HG02885 (cell line): ENCODE data around the gene SYMPK.

ENCODE experiments used
- ATAC-seq: cut with Tn5 transposase; IDR thresholded peaks from one replicate; pipeline ENCODE4 v1.9.1; 2021; ENCODE audit warnings: mild to moderate bottlenecking; ENCODE audit not compliant: unreplicated experiment, poor library complexity

SYMPK gene

GRCh38 chr19:45770192-45771101 lies 92.5 kb downstream of the SYMPK start:
- ATAC-seq, result peak; percentile 57

DNA sequence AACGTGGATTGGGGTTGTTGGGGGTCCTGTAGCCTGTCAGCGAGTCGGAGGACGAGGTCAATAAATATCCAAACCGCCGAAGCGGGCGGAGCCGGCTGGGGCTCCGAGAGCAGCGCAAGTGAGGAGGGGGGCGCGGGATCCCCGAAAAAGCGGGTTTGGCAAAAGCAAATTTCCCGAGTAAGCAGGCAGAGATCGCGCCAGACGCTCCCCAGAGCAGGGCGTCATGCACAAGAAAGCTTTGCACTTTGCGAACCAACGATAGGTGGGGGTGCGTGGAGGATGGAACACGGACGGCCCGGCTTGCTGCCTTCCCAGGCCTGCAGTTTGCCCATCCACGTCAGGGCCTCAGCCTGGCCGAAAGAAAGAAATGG lies 93.1 kb downstream of the SYMPK start:
- ATAC-seq, result no peak

DNA sequence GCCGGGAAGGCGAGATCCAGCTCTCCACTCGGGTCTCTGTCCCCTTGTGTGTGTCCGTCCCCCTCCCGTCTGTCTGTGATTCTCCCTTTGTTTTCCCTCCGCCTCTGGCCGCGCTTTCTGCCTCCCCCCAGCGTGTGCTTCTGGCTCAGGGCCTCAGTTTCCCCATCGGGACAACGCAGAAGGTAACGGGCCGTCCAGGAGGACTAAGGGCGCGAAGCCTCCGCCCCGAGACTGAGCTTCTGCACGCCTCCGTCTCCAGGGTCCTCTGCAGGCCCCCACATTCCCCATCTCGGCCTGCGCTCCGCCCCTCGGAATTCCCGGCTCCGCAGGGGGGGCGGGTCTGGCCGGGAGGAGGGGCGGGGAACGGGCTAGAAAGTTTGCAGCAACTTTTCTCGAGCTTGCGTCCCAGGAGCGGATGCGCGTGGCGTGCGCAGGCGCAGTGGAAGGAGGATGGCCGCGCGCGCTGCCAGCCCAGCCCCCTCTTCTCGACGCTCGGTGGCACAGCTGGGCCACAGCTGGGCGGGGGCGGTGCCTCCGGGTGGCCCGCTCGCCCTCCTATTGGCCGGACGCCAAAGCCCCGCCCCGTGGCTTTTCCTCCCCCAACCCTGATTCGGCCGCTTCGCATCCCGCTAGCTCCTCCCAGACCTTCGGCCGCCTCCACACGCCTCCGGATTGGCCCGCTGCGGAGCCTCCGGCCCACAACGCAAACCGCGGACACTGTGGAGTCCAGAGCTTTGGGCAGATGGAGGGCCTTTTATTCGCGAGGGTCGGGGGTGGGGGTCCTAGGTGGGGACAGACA lies 93.8 kb downstream of the SYMPK start, which contains the start of gene SIX5:
Gene SIX5, minus strand, starts transcription at position 269 of the 799 bp plus-strand sequence. CDS start 408 bp downstream, outside the sequence.
- peak; percentile 65 for ATAC-seq

DNA sequence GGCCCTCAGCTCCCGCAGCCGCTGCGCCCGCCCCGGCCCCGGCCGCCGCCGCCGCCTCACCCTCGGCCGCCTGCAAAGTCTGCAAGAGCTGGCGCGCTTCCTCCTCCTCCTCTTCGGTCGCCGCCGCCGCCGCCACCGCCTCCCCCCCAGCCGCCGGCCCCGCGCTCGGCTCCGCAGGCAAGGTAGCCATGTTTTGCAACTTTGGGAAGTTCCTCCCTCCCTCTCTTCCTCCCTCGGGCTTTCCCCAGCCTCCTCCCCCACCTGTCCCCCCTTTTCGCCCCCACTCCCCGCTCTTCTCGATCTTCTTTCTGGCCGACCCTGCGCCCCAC lies 94.3 kb downstream of the SYMPK start:
- ATAC-seq, result no peak

- ATAC-seq, result no peak
Measured at GRCh38 chr19:45767881-45768654, 94.9 kb downstream of the SYMPK start.

GRCh38 chr19:45767410-45767880 lies 95.5 kb downstream of the SYMPK start:
- no peak for ATAC-seq

DNA sequence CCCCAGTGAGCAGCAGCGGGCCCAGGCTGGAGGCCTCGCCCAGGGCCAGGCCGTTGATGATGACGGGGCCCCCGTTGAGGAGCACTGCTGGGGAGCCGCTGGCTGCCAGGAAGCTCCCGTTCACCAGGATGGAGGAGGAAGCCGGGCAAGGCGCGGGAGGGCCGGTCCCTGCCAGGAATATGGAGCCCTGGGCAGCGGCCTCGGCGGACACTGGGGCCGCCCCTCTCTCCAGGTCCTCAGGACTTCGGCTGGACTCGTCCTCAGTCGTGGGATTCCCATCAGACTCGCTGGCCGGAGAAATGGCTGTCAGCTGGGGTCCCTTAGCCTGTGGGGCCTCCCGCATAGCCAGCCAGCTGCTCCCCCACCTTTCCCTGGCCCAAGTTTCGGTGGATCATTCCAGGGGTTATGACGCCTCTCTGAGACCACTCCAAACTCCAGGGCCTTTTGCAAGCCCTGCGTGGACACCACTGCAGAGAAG lies 96.0 kb downstream of the SYMPK start:
- ATAC-seq, result no peak

DNA sequence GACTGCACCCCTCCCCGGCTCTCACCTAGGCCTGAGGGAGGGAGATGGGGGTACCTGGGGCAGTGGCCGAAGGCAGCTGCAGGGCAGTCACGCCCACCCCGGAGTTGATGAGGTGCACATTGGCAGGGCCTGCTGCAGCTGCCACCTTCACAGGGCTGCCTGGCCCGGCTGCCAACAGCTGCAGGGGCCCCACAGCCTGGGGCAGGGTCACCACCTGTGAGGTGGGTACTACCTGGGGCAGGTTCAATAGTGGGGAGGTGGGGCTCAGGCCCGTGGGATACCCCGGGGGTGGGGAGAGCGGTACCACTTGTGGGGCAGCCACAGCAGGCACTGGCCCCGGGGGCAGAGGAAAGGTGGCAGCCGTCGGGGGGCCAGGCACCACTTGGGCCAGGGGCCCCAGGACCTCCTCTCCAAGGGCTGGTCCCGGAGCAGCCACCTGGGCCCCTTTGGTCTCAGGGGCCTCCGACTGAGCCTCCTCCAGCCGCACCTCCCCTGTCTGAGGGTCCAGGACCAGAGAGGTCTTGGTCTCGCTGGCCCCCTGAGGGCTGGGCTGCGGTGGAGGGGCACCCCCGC lies 96.6 kb downstream of the SYMPK start:
- ATAC-seq, result no peak

GRCh38 chr19:45765702-45766295 lies 97.1 kb downstream of the SYMPK start:
- ATAC-seq, result no peak
